GOT3 (cell line): ENCODE measurements around the gene GABPA.

Experiments
- DNase-seq: peaks from one replicate; lab custom pipeline; 2025; ENCODE audit warnings: mixed read lengths; lab: John Stamatoyannopoulos, UW

The GABPA gene

DNA sequence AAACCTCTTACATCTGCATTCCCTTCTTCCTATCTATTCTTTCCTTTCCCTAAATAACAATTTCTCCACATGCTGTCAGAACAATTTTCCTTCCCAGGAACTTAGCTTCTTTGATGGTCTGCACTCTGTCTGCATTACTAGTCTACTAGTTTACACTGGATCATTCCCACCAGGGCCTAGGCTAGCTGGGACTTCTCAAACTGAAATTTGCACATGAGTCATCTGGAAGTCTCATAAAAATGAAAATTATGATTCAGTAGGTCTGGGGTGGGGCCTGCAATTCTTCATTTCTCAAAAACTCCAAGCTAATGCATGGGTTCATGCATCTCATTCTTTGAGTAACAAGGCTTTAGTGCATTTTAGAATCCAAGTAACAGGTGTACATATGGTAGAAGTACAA, 74.2 kb downstream of the GABPA start:
- DNase-seq, result no peak

DNA sequence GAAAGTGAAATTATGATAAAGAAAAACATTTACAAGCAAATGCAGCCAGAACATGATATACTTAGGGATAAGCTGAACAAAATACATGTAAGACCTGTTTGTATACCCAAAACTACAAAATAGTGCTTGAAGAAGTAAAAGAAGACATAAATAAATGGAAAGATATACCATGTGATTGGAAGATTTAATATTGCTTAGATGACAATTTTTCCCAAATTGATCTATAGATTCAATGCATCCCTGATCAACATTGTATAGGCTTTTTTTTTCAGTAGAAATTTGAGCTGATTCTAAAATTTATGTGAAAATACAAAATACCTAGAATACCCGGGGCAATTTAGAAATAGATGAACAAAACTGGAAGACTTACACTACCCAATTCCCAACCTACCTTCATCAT, 76.4 kb downstream of the GABPA start:
- no peak for DNase-seq

DNA sequence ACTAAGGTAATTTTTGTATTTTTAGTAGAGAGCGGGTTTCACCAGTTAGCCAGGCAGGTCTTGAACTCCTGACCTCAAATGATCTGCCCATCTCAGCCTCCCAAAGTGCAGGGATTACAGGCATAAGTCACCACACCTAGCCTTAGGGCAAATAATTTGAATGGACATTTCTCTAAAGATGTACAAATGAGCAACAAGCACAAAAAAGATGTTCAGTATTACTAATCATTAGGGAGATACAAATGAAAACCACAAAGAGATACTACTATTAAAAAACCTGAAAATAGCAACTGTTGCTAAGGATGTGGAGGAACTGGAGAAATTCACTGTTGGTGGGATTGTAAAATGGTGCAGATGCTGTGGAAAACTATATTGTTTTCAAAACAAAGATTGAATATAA, 79.1 kb downstream of the GABPA start:
- DNase-seq, result no peak

- DNase-seq, result no peak
Observed at GRCh38 chr21:25818121-25818520, 83.3 kb downstream of the GABPA start.

DNA sequence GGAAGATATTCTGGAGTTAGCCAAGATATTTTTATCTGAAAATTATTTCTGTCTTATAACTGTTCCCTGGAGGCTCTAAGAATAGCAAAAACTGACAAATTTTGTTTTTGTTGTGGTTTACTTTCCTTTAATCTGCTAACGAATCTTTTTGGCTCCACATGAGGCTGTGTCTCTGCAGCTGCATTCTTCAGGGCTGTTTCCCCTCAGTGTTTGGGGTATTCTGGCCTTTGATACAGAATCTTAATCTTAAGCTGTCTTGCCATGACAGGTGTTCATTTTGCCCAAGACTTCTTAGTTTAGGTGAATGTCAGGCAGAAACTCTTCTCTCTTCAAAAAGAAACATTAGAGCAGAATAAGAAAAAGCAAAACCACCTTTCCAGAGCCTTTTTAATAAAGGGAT, 83.8 kb downstream of the GABPA start:
- no peak for DNase-seq
